ENCODE data around the gene TPST2. TPM values are rescaled to one million over a fixed set of nuclear protein-coding genes. Genes with fewer than 3 reads are reported as not detected.

Gene TPST2
- total RNA-seq, 2 experiments from 2014 or later = 17.4 to 18.3 TPM

- Mint-ChIP-seq H3K27me3 (no peaks in the 10 kb centered on the region), H3K36me3 (ENCODE audit: low read depth) (peaks cover 2% of the 10 kb centered on the region), H3K27ac (no peak overlapping the region), H3K9me3 (ENCODE audit: low read depth) (no peaks in the 10 kb centered on the region), H3K4me1 (peaks cover 4% of the 10 kb centered on the region), H3K4me3 (no peak overlapping the region)
- DNase-seq (no peak), ATAC-seq (no peak)
- CTCF ChIA-PET = no interaction called here
- intact Hi-C loops (cut with DNase I, micrococcal nuclease) = no loop called here
- POLR2A ChIA-PET = no interaction called here
These were observed 25.8 kb downstream of the TPST2 start for GRCh38 chr22:26564181-26564580.

GRCh38 chr22:26563022-26563421, 26.9 kb downstream of the TPST2 start:
- Mint-ChIP-seq H3K27me3 (no peaks in the 10 kb centered on the region), H3K4me1 (peaks cover 2% of the 10 kb centered on the region), H3K27ac (no peak overlapping the region), H3K4me3 (no peak overlapping the region), H3K9me3 (ENCODE audit: low read depth) (no peaks in the 10 kb centered on the region), H3K36me3 (ENCODE audit: low read depth) (no peaks in the 10 kb centered on the region)
- POLR2A ChIA-PET = no interaction called here
- peak; percentile 20 for DNase-seq
- ATAC-seq = no peak
- intact Hi-C loops (cut with DNase I, micrococcal nuclease) = no loop called here
- CTCF ChIA-PET = interaction anchor here (0.5 kb wide), 1 partner anchor 57 kb away, joined by 3 read pairs; no protein-coding TSS in a partner anchor

GRCh38 chr22:26561756-26562417, 28.0 kb downstream of the TPST2 start:
- ChIA-PET CTCF (no interaction called here), POLR2A (no interaction called here)
- Mint-ChIP-seq H3K4me1 (peaks cover 2% of the 10 kb centered on the region), H3K9me3 (ENCODE audit: low read depth) (no peaks in the 10 kb centered on the region), H3K36me3 (ENCODE audit: low read depth) (no peaks in the 10 kb centered on the region), H3K27ac (no peak overlapping the region), H3K27me3 (no peaks in the 10 kb centered on the region), H3K4me3 (no peak overlapping the region)
- DNase-seq = no peak
- ATAC-seq = no peak
- intact Hi-C loops (cut with DNase I, micrococcal nuclease) = no loop called here

- DNase-seq = no peak
- Mint-ChIP-seq H3K27me3 (no peaks in the 10 kb centered on the region), H3K27ac (no peak overlapping the region), H3K4me1 (peaks cover 3% of the 10 kb centered on the region), H3K9me3 (ENCODE audit: low read depth) (no peaks in the 10 kb centered on the region), H3K36me3 (ENCODE audit: low read depth) (no peaks in the 10 kb centered on the region), H3K4me3 (no peak overlapping the region)
- intact Hi-C loops (cut with DNase I, micrococcal nuclease) = no loop called here
- ChIA-PET CTCF (interaction anchor here (0.9 kb wide), 1 partner anchor 11 kb away, joined by 3 read pairs; no protein-coding TSS in a partner anchor), POLR2A (no interaction called here)
- no peak for ATAC-seq
These were observed 29.9 kb downstream of the TPST2 start for GRCh38 chr22:26559961-26560575.

GRCh38 chr22:26558248-26558895, 31.6 kb downstream of the TPST2 start:
- CTCF ChIA-PET = no interaction called here
- POLR2A ChIA-PET = interaction anchor here (0.6 kb wide), 1 partner anchor 59 kb away, joined by 3 read pairs; no protein-coding TSS in a partner anchor
- no peaks in the 10 kb centered on the region for H3K36me3 Mint-ChIP-seq (ENCODE audit: low read depth)
- H3K4me1 Mint-ChIP-seq = peaks cover 5% of the 10 kb centered on the region
- DNase-seq (no peak), ATAC-seq (no peak)
- H3K9me3 Mint-ChIP-seq (ENCODE audit: low read depth) = no peaks in the 10 kb centered on the region
- H3K27me3 Mint-ChIP-seq = no peaks in the 10 kb centered on the region
- H3K4me3 Mint-ChIP-seq = no peak overlapping the region
- no peak overlapping the region for H3K27ac Mint-ChIP-seq
- intact Hi-C loops (cut with DNase I, micrococcal nuclease) = no loop called here

GRCh38 chr22:26556904-26557303, 33.0 kb downstream of the TPST2 start:
- ChIA-PET CTCF (no interaction called here), POLR2A (no interaction called here)
- no peak overlapping the region for H3K4me3 Mint-ChIP-seq
- H3K9me3 Mint-ChIP-seq (ENCODE audit: low read depth) = no peaks in the 10 kb centered on the region
- H3K27ac Mint-ChIP-seq = no peak overlapping the region
- no peaks in the 10 kb centered on the region for H3K27me3 Mint-ChIP-seq
- H3K4me1 Mint-ChIP-seq = peaks cover 5% of the 10 kb centered on the region
- intact Hi-C loops (cut with DNase I, micrococcal nuclease) = no loop called here
- ATAC-seq (no peak), DNase-seq (no peak)
- H3K36me3 Mint-ChIP-seq (ENCODE audit: low read depth) = no peaks in the 10 kb centered on the region

- POLR2A ChIA-PET = no interaction called here
- Mint-ChIP-seq H3K4me3 (no peak overlapping the region), H3K4me1 (peaks cover 5% of the 10 kb centered on the region), H3K36me3 (ENCODE audit: low read depth) (no peaks in the 10 kb centered on the region), H3K27ac (no peak overlapping the region), H3K9me3 (ENCODE audit: low read depth) (no peaks in the 10 kb centered on the region), H3K27me3 (no peaks in the 10 kb centered on the region)
- ATAC-seq = no peak
- intact Hi-C loops (cut with DNase I, micrococcal nuclease) = no loop called here
- no peak for DNase-seq
- CTCF ChIA-PET = interaction anchor here (1.0 kb wide), 1 partner anchor 39 kb away, joined by 3 read pairs; no protein-coding TSS in a partner anchor
These were observed 34.5 kb downstream of the TPST2 start for GRCh38 chr22:26555478-26555877.

GRCh38 chr22:26554956-26555355, 35.0 kb downstream of the TPST2 start:
- no peak overlapping the region for H3K4me3 Mint-ChIP-seq
- H3K27ac Mint-ChIP-seq = no peak overlapping the region
- H3K9me3 Mint-ChIP-seq (ENCODE audit: low read depth) = no peaks in the 10 kb centered on the region
- H3K27me3 Mint-ChIP-seq = no peaks in the 10 kb centered on the region
- ATAC-seq = no peak
- DNase-seq = no peak
- no peaks in the 10 kb centered on the region for H3K36me3 Mint-ChIP-seq (ENCODE audit: low read depth)
- intact Hi-C loops (cut with DNase I, micrococcal nuclease) = no loop called here
- CTCF ChIA-PET = interaction anchor here (1.0 kb wide), 1 partner anchor 40 kb away, joined by 3 read pairs; no protein-coding TSS in a partner anchor
- H3K4me1 Mint-ChIP-seq = peaks cover 5% of the 10 kb centered on the region
- POLR2A ChIA-PET = interaction anchor here (0.6 kb wide), 1 partner anchor 63 kb away, joined by 4 read pairs; no protein-coding TSS in a partner anchor

- peaks cover 5% of the 10 kb centered on the region for H3K4me1 Mint-ChIP-seq
- no peak overlapping the region for H3K4me3 Mint-ChIP-seq
- H3K27me3 Mint-ChIP-seq = no peaks in the 10 kb centered on the region
- intact Hi-C loops (cut with DNase I, micrococcal nuclease) = no loop called here
- H3K27ac Mint-ChIP-seq = no peak overlapping the region
- CTCF ChIA-PET = no interaction called here
- no peaks in the 10 kb centered on the region for H3K36me3 Mint-ChIP-seq (ENCODE audit: low read depth)
- DNase-seq (no peak), ATAC-seq (no peak)
- no peaks in the 10 kb centered on the region for H3K9me3 Mint-ChIP-seq (ENCODE audit: low read depth)
- POLR2A ChIA-PET = no interaction called here
These were observed 36.7 kb downstream of the TPST2 start for GRCh38 chr22:26553056-26553752.

GRCh38 chr22:26552466-26552865, 37.5 kb downstream of the TPST2 start:
- ATAC-seq (no peak), DNase-seq (no peak)
- Mint-ChIP-seq H3K27ac (no peak overlapping the region), H3K4me1 (peaks cover 11% of the 10 kb centered on the region), H3K27me3 (no peaks in the 10 kb centered on the region), H3K9me3 (ENCODE audit: low read depth) (no peaks in the 10 kb centered on the region), H3K4me3 (no peak overlapping the region), H3K36me3 (ENCODE audit: low read depth) (peaks cover 3% of the 10 kb centered on the region)
- POLR2A ChIA-PET = no interaction called here
- CTCF ChIA-PET = no interaction called here
- intact Hi-C loops (cut with DNase I, micrococcal nuclease) = no loop called here

- ChIA-PET CTCF (interaction anchor here (0.6 kb wide), 1 partner anchor 91 kb away, joined by 4 read pairs; no protein-coding TSS in a partner anchor), POLR2A (no interaction called here)
- Mint-ChIP-seq H3K27me3 (no peaks in the 10 kb centered on the region), H3K4me3 (no peak overlapping the region), H3K27ac (no peak overlapping the region), H3K9me3 (ENCODE audit: low read depth) (no peaks in the 10 kb centered on the region), H3K36me3 (ENCODE audit: low read depth) (peaks cover 11% of the 10 kb centered on the region), H3K4me1 (peaks cover 18% of the 10 kb centered on the region)
- no peak for DNase-seq
- no peak for ATAC-seq
- intact Hi-C loops (cut with DNase I, micrococcal nuclease) = no loop called here
These were observed 38.4 kb downstream of the TPST2 start for GRCh38 chr22:26551568-26551967.

All from activated CD4-positive, alpha-beta T cell treated with anti-CD3 and anti-CD28 coated beads for 36 hours (primary cell).